GM18511 (cell line): ENCODE data around the gene FARS2.
A peak's percentile ranks its signal among the peaks of the same experiment; 100 is the strongest.

ENCODE experiments used
- ATAC-seq: cut with Tn5 transposase; IDR thresholded peaks from one replicate; pipeline ENCODE4 v1.9.1; 2021; ENCODE audit warnings: mild to moderate bottlenecking, moderate library complexity; ENCODE audit not compliant: unreplicated experiment

The FARS2 gene

GRCh38 chr6:5746053-5746758 is 484.9 kb downstream of the FARS2 start:
- ATAC-seq = no peak

GRCh38 chr6:5746759-5747130 is 485.4 kb downstream of the FARS2 start:
- ATAC-seq = no peak

DNA sequence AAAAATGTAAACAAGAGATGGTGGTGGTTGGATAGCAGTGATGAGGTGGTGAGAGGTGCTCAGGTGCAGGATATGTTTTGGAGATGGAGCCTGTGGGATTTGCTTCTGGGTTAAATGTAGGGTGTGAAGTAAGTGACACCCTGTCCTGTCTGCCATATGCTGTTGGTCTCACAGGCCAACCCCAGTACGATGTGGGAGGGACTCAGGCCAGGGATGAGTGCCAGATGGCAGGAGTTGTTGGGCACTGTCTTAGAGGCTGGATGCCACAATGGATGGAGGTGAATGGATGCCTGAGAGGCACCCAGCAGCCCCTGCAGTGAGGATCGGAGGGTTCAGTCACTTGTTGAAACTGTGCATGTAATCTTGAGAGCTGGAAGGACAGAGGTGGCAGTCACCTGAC is 486.1 kb downstream of the FARS2 start:
- ATAC-seq = no peak

GRCh38 chr6:5749016-5749650 is 487.8 kb downstream of the FARS2 start:
- no peak for ATAC-seq

DNA sequence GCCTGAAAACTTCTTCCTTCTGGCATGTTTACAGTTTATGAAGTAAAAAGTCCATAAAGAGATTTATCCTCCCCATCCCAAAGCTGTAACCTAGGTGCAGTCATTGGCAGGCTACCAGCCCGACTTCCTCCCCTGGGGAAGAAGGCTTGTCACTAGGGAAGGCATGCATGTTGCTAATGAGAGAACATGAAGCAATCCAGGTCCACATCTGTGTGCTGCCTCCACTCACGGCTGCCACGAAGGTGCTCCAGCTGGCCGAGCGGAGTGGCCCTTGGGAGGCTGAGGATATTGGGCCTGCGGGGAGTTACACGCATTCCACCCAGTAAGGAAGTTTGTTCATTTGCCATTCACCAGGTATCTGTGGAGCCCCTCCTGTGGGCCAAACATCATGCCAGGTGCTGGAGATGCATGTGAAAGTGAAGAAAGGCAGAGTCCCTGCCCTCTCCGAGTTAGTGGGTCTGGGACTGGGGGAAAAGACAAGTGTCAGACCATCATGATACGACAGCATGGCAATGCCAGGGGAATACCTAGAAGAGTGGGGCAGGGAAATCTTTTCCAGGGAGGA is 488.4 kb downstream of the FARS2 start:
- ATAC-seq = no peak

DNA sequence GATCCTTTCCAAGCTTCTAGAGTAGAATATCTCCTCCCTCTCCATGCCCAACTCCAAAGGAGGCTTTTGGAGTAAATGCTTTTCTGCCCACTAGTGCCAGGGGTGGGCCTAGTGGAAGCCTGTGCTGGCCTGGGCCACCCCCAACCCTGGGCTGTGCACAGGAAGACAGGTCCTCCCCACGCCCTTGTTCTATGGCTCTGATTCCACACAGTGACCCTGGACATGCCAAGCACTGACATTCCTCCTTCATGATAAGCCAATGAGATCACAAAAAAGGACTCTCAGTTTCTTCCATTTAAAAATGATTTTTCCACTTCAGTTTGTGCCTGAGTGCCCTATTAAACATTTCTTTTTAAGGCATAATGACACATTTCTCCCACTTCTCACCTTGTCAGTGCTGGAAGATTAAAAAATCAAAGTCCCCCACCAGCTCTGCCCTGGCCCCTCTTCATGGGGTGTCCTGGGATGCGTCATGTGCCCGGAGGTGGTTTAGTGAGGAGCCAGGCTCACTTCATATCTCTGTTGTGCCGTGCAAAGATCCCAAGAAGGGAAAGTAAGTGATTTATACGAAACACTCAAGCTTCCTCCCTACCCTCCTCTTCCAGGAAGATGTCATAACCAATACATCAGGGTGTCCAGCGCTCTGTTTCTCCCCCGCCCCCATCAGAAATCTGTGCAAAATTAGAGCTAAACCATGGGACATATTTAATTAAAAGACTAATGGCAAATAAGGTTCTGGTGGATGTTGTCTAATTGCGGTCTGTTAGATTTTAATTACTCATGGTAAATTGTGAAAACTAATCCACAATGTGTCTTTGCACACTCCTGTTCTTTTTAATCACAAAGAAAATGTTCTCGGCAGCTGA is 490.4 kb downstream of the FARS2 start:
- no peak for ATAC-seq

DNA sequence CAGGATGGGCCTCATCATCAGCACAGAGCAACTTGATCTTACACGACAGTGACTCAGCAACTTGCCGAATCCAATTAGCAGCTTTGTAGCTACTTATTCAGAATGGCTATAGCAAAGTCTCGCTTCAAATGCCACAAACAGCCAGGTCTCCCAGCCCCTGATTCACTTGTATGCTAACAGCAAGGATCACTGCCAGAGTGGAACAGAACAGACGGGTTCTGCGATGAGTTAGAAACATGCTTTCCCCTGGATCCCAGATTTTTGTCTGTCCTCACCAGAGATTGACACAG is 491.0 kb downstream of the FARS2 start:
- no peak for ATAC-seq

- ATAC-seq = no peak
These were observed 491.9 kb downstream of the FARS2 start for GRCh38 chr6:5753209-5753608.

DNA sequence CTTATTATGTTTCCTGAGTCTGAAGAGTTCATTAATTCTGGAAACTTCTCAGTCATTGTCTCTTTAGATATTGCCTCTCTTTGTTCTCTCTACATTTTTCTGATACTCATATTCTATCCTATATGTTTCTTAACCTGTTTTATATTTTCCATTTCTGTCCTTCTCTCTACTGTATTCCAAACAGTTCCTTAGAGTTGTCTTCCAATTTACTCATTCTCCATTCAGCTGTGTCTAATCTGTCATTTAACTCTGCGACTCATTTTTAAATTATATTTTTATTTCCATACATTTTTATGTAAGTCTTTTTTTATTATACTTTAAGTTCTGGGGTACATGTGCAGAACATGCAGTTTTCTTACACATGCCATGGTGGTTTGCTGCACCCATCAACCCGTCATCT is 493.6 kb downstream of the FARS2 start:
- ATAC-seq = no peak

DNA sequence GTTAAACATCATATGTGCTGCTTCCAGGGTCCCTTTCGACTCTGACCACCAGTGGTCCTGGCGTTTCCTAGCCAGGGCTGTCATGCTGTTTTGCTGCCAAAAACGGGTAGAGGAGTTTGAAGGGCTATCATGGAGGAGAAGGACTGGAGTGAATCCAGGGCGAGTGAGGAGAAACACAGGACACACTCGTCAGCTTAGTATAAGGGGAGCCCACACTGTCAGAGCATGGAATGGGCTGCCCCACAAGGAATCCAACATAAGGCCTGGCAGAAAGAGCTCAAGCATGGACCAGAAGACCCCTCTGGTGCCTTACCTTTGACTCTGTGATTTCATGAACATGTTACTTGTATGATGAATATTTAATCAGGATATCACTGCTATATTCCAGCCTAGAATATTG is 498.3 kb downstream of the FARS2 start:
- ATAC-seq = no peak

GRCh38 chr6:5761370-5761769 is 500.1 kb downstream of the FARS2 start:
- no peak for ATAC-seq

DNA sequence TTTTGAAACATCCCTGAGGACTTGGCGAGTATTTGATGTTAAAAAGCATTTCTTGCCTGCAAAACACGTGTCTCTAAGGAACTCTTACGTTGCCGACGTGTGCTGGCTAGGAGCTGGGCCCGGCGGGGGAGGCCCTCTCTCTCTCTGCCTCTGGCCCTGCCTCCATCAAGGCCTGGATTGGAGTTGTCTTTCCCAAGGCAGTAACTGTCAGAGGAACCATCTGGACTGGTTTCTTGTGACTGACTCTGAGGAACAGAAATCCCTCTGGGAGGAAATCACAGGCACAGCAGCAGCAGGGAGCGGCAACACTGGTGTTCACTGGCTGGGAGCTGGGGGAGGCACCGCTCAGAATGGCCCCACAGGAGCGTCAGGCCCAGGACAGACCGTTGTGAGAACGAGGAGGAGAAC is 501.3 kb downstream of the FARS2 start:
- ATAC-seq = no peak

- ATAC-seq = no peak
These were observed 502.1 kb downstream of the FARS2 start for GRCh38 chr6:5763407-5763806.

- ATAC-seq = peak; percentile 56
These were observed 502.6 kb downstream of the FARS2 start for GRCh38 chr6:5763871-5764270.

DNA sequence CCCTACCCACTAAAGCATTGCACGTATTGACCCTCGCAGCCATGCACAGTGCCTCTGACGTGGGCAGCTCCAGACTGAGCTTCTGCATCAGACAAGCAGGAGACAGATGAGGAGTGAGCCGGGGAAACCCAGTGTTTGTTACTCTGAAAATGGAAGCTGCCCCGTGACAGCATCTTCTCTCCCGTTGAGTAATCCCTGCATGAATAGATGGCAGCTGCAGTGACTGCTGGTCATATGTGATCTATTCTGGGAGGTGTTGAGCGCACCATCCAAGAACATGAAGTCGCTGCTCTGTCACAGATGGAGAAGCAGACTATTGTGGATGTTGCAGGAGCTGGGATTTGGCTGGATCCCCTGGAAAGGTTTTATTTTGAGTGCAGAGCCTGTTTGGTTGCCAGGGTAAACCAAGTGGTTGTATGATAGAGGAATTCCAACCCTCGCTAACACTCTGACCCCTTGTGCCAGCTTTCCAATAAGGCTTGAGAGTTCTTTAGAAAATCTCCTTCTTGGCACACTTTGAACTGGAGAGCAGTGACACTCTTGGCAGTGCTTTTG is 503.2 kb downstream of the FARS2 start:
- ATAC-seq = peak; percentile 68

DNA sequence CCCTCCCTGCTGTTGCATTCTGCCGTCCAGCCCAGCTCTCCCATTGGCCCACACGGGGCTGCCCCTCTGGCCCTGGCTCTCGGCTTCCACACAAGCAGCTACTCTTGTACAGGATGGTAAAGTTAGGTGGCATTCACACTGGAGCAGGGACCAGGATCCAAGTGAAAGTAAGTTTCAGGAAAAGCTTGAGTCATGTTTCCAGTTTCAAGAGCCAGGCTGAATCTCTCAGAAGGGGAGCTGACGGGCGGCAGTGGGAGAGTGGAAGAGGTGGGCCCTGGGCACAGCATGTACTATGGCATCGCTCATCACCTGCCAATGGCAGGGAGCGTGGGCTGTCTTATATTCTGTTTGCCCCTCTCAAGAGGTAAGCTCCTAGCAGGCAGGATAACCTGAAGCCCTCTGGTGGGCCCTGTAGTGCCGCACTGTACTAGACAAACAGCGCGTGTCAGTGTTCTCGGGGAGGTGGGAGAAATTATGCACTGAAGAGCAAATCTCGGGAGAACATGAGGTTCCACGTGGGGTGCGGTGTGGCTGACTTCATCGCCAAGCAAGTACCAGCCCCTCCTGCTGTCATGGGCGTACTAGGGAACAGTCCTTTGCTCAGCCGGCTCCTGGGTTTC is 503.9 kb downstream of the FARS2 start:
- ATAC-seq = no peak

GRCh38 chr6:5766260-5766659 is 504.9 kb downstream of the FARS2 start:
- no peak for ATAC-seq

DNA sequence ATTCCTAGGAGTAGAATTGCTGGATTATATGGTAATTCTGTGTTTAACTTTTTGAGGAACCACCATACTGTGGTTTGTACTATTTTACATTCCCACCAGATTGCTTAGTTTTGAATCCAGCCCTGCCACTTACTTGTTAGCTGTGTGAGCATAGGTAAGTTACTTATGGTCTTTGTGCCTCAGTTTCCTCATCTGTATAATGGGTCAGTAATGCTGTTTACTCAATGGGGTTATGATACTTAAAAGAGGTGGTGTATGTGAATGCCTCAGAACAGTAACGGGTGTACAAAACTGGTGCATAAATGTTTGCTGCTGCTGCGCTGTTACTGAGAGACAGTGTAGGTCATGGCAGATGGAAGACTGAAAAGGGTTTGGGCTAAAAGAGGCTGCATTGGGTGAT is 506.2 kb downstream of the FARS2 start:
- ATAC-seq = no peak

GRCh38 chr6:5771211-5771610 is 509.9 kb downstream of the FARS2 start:
- ATAC-seq = no peak

GRCh38 chr6:5771759-5772390 is 510.6 kb downstream of the FARS2 start:
- ATAC-seq = no peak
